GM19372 (cell line): ENCODE data around the gene ARHGEF28.

Experiments
- ATAC-seq: cut with Tn5 transposase; IDR thresholded peaks from one replicate; pipeline ENCODE4 v1.9.1; 2021; ENCODE audit warnings: mild to moderate bottlenecking, low read depth, moderate library complexity; ENCODE audit not compliant: unreplicated experiment

The ARHGEF28 gene

DNA sequence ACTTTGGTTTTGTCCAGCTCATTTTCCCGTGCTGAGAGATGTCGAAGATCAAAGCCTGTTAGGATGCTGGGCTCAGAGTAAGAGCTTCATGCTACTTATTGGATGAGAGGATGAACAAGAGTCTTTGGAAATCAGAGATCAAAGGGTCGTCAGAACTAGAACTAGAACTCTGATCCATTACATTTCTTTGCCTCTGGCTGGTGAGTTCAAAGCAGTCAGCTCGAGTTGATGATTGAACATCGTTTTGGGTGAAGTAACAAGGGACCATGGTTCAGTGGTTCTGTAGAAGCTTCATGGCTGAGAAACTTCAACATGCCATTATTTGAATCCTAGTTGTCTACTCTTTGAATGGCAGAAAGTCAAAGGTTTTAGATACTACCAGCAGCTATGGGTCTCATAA lies 320.3 kb downstream of the ARHGEF28 start:
- no peak for ATAC-seq

GRCh38 chr5:73946919-73947602 lies 321.1 kb downstream of the ARHGEF28 start:
- no peak for ATAC-seq

- no peak for ATAC-seq
Measured at GRCh38 chr5:73947906-73948640, 322.1 kb downstream of the ARHGEF28 start.

- ATAC-seq: no peak
Measured at GRCh38 chr5:73948720-73949119, 322.7 kb downstream of the ARHGEF28 start.

- ATAC-seq: no peak
Measured at GRCh38 chr5:73950441-73950873, 324.5 kb downstream of the ARHGEF28 start.

DNA sequence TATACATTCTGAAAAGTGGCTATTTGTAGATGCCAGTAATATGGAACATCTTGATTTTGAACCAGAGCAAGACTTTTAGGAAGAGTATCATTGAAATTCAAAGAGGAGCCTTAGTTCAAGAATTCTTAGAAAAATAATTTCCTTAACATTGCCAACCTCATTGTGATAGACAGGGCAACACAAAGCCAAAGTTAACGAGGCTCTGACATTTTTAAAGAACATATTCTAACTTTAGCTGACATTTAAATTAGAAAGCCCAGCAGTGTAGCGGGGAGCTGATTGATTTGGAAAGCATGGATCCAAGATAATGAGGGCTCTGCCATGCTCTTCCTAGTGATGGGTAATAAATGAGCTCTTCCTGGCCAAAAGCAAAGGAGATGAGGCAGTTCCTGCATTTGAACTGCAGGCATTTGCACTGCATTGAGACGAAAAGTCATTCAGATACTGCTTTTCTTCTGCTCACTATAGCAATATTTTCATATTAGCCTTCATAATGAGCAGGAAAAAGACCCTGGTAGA lies 325.0 kb downstream of the ARHGEF28 start:
- no peak for ATAC-seq

GRCh38 chr5:73952872-73953271 lies 326.9 kb downstream of the ARHGEF28 start:
- no peak for ATAC-seq

DNA sequence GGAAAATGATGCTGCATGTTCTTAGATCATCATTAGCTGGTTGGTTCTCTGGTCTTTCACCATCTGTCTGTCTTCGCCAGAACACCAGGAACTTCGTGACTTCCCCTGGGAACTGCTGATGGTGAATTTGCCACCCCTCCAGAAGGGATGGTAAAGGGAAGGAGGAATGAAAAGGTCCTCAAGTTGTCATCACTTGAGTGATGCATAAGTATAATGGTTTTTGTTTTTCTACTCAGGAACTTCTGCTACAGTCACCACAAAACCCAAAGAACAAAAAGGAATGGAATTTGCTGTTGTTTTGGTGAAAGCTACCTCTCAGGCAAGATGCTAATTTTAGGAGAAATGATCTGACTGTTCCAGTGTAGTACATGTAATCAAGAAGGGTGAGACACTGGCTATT lies 328.4 kb downstream of the ARHGEF28 start:
- ATAC-seq: no peak

- ATAC-seq: no peak
Measured at GRCh38 chr5:73955271-73955846, 329.4 kb downstream of the ARHGEF28 start.

DNA sequence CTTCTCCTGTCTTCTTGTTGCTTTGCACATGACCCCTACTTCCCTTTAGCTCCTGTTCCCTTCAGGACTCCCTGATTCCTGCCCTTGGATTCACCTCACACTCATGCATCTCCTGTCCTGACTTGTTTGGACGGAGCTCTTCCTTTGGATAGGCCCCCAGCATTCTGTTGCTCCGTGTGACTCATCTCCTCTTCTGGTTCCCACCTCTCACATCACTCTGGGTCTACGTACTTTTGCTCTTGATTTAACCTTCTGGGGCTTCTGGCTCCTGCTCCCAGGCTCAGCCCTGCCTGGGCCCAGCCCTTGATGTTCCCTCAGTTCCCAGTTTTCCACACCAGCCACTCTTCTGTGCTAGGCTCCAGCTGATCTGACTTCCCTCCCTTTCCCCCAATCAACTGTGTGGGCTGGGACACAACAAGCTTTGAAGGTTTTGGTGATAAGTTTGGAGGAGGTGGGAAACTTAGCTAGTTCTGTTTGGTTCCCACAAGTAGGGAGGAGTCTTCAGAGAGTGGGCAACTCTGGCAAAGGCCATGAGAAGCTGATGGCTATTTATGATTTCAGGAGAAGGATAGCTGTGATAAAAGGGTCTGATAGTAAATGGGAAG lies 331.5 kb downstream of the ARHGEF28 start:
- no peak for ATAC-seq

GRCh38 chr5:73958037-73958436 lies 332.0 kb downstream of the ARHGEF28 start:
- ATAC-seq: no peak

DNA sequence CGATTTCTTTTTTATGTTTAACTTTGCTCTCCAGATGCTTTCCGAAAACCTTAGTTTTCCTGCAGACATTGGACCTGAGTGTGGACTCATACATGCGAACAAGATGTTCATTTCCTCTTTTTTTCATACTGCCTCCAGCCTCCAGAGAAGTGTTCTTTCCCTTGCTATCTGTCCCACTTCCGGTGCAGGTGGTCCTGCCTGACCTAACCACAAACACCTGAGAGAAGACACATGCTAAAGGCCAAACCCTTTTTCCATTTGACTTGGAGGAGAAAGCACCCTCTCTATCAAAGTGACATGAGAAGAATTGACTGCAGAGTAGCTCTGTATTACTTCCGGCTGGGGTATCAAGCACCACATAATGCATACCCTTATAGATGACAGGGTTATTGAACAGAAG lies 334.0 kb downstream of the ARHGEF28 start:
- peak; percentile 81 for ATAC-seq

GRCh38 chr5:73960426-73960825 lies 334.4 kb downstream of the ARHGEF28 start:
- no peak for ATAC-seq

GRCh38 chr5:73962801-73963425 lies 336.9 kb downstream of the ARHGEF28 start:
- no peak for ATAC-seq

DNA sequence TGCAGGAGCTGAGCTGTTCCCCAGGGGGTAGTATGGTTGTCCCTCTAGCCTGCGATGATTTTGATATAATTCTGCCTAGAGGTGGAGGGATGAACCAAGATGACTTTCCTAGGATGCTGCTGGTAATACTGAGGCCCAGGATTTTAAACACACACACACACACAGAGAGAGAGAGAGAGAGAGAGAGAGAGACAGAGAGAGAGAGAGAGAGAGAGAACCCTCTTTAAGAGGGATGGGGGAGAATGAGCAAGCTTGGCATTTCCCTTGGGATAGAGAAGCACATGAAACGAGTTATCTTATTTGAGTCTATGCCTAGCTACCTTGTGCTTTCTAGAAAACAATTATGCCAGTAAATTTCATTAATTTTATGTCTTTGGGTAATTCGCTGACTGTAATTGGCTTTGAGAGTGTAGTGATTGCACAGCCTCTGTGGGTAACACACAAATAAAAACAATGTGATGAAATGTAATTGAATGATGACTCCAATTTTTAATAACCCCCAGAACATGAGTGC lies 338.4 kb downstream of the ARHGEF28 start:
- ATAC-seq: no peak

- ATAC-seq: no peak
Measured at GRCh38 chr5:73966451-73966850, 340.5 kb downstream of the ARHGEF28 start.

DNA sequence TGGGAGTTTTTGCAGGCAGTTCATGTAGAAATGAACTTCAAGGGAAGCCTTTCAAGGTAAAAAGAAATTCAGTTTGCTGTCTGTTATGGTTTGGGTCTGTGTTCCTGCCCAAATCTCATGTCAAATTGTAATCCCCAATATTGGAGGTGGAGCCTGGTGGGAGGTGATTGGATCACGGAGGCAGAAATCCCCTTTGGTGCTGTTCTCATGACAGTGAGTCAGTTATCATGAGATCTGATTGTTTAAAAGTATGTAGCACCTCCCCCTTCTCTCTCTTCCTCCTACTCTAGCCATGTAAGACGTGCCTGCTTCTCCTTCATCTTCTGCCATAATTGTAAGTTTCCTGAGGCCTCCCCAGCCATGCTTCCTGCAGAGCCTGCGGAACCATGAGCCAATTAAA lies 341.4 kb downstream of the ARHGEF28 start:
- no peak for ATAC-seq

DNA sequence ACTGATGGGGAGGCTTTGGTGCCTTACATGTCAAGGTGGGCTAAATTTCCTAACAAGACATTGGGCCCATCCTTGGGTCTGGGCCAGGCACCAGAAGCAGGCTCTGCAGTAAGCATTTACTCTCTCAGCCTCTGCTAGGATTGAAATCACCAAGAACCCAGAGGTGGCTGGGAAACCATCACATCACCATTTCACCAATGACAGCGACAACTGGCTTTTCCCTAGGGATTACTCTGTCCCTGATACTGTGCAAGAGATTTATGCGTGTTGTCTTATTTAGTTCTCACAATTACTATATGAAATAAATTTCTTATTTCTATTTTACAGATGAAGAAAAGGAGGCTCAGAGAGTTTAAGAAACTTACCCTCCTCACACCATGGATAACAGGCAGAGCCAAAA lies 342.2 kb downstream of the ARHGEF28 start:
- no peak for ATAC-seq

- ATAC-seq: no peak
Measured at GRCh38 chr5:73968729-73969128, 342.7 kb downstream of the ARHGEF28 start.
